GM12878 (cell line): ENCODE results near the gene SMAGP. TPM values are rescaled to one million over a fixed set of nuclear protein-coding genes. Genes with fewer than 3 reads are reported as not detected.

ENCODE experiments used
- ATAC-seq: fragments of 200-7000 bp; cut with Tn5 transposase; 3 replicates; pipeline ENCODE4 v1.9.1; 2020; ENCODE audit warnings: mild to moderate bottlenecking, moderate library complexity
- BruUV-seq: library from RNA; stranded (reverse); fragments of 400-500 nt; replicated peaks from 2 replicates; lab custom pipeline; 2021; lab: Mats Ljungman, UMichigan
- CTCF ChIA-PET: fragments of 300-600 bp; sonication (Branson Sonifier 250); formaldehyde crosslinking; extraction: SDS; loops from one replicate; lab custom pipeline; 2021; ENCODE audit warnings: inconsistent platforms; lab: Yijun Ruan, JAX
- POLR2A ChIA-PET: fragments of 350-600 bp; formaldehyde crosslinking; extraction: SDS; loops from one replicate; lab custom pipeline; 2021; ENCODE audit warnings: inconsistent platforms; lab: Charles Lee
- RAD21 ChIA-PET: fragments of 300-600 bp; sonication (Branson Sonifier 250); formaldehyde crosslinking; loops from one replicate; lab custom pipeline; 2023; ENCODE audit warnings: antibody characterized with exemption; ENCODE audit not compliant: unreplicated experiment; lab: Charles Lee
- SMC1A ChIA-PET: fragments of 300-600 bp; sonication (Branson Sonifier 250); formaldehyde crosslinking; loops from one replicate; lab custom pipeline; 2023; ENCODE audit not compliant: unreplicated experiment, uncharacterized antibody; lab: Charles Lee
- DNase-seq: peaks from one replicate; pipeline ENCODE4 v3.0.0-alpha.2; 2011; ENCODE audit warnings: low read depth, low spot score
- FAIRE-seq: peaks from 3 replicates; lab custom pipeline; 2011; peaks lifted over from hg19 to GRCh38; lab: Jason Lieb, UNC
- H2AFZ ChIP-seq: 2 replicates; pipeline ENCODE4 v1.6.0; 2011; ENCODE audit warnings: low read depth, low read length, control low read depth; ENCODE audit not compliant: control insufficient read depth
- H3K27ac ChIP-seq: 2 replicates; pipeline ENCODE4 v1.5.1; 2011; ENCODE audit warnings: control low read depth; ENCODE audit not compliant: control insufficient read depth, insufficient read depth
- H3K27me3 ChIP-seq, 2 experiments: replicated peaks in 1 of 2; 2 replicates each; pipeline versions ENCODE4 v1.6.0 to v1.6.1; 2011; ENCODE audit warnings: low read length in 1 of 2; ENCODE audit not compliant: control insufficient read depth in 2 of 2, insufficient read depth in 2 of 2
- H3K36me3 ChIP-seq, 2 experiments: 2 replicates each; pipeline ENCODE4 v1.5.1; 2011; ENCODE audit warnings: low read length in 1 of 2; ENCODE audit not compliant: control insufficient read depth in 2 of 2, insufficient read depth in 2 of 2
- H3K4me1 ChIP-seq: 2 replicates; pipeline ENCODE4 v1.6.1; 2011; ENCODE audit warnings: mild to moderate bottlenecking, low read length, moderate library complexity, mixed read lengths; ENCODE audit not compliant: control insufficient read depth, insufficient read depth
- H3K4me2 ChIP-seq: 2 replicates; pipeline ENCODE4 v1.6.0; 2011; ENCODE audit warnings: control low read depth; ENCODE audit not compliant: control insufficient read depth, insufficient read depth
- H3K4me3 ChIP-seq: fragments of 200-600 bp; sonication (generic); 2 replicates; pipeline ENCODE4 v1.5.1; 2016
- H3K79me2 ChIP-seq: 2 replicates; pipeline ENCODE4 v1.6.0; 2011; ENCODE audit warnings: low read length; ENCODE audit not compliant: control insufficient read depth, insufficient read depth
- H3K9ac ChIP-seq: 2 replicates; pipeline ENCODE4 v1.8.0; 2011; ENCODE audit warnings: low read length, control low read depth, mixed read lengths; ENCODE audit not compliant: control insufficient read depth, insufficient read depth
- H3K9me3 ChIP-seq: replicated peaks from 3 replicates; pipeline ENCODE4 v1.5.1; 2011; ENCODE audit warnings: mild to moderate bottlenecking, low read length; ENCODE audit not compliant: control insufficient read depth, insufficient read depth
- H4K20me1 ChIP-seq: 2 replicates; pipeline ENCODE4 v1.6.0; 2011; ENCODE audit not compliant: control insufficient read depth, insufficient read depth
- BHLHE40 ChIP-seq, 2 experiments: fragments of 450-650 bp in 1 of 2; IDR thresholded peaks; 2 replicates each; pipeline ENCODE4 v1.6.1; 2011 to 2017; ENCODE audit warnings: low read depth in 2 of 2, borderline replicate concordance in 1 of 2, improper control_type of control experiment in 1 of 2, low read length in 1 of 2, mild to moderate bottlenecking in 1 of 2
- KDM1A ChIP-seq: fragments of 200-600 bp; sonication (generic); IDR thresholded peaks from 2 replicates; pipeline ENCODE4 v1.6.1; 2016; ENCODE audit warnings: borderline replicate concordance
- RELB ChIP-seq: fragments of 450-650 bp; IDR thresholded peaks from 2 replicates; pipeline ENCODE4 v1.6.1; 2017; ENCODE audit warnings: low read depth, mild to moderate bottlenecking, moderate library complexity
- SMARCA5 ChIP-seq: fragments of 450-650 bp; IDR thresholded peaks from 2 replicates; pipeline ENCODE4 v1.6.1; 2017; ENCODE audit warnings: mild to moderate bottlenecking
- SREBF1 ChIP-seq: IDR thresholded peaks from 2 replicates; pipeline ENCODE4 v1.6.1; 2012; ENCODE audit warnings: mild to moderate bottlenecking, low read length
- WGBS: methylation state at CpG from one replicate; pipeline ENCODE4 v1.1.6; 2016; ENCODE audit warnings: low lambda C conversion rate; ENCODE audit not compliant: insufficient replicate concordance, insufficient coverage; ENCODE audit errors: missing lambda C conversion rate; 5-methylcytosine and 5-hydroxymethylcytosine counted together
- in situ Hi-C: fragments of 300-500 bp; cut with MboI; formaldehyde crosslinking; loops from 9 replicates; pipeline ENCODE4 v1.14.3; 2018; ENCODE audit warnings: mixed read lengths
- intact Hi-C: fragments of 100-400 bp; cut with micrococcal nuclease; formaldehyde crosslinking; loops from one replicate; pipeline ENCODE4 v1.14.2; 2022; ENCODE audit not compliant: unreplicated experiment
- polyA plus RNA-seq, 11 experiments: library from polyadenylated mRNA; depleted of rRNA in 4 of 11; unstranded in 6 of 11; stranded (reverse) in 5 of 11; fragments of >200 nt; fragmentation: Nextera tagmentation in 4 of 11; fragmentation: Illumina TruSeq in 1 of 11; extraction: Ambion mirVana in 4 of 11; extraction: Trizol in 1 of 11; gene quantifications; 1 replicate in 1 of 11; 2 replicates in 10 of 11; pipeline versions ENCODE4 v1.2.1 to v1.2.3, GENCODE V29; 2011 to 2016; ENCODE audit warnings: inconsistent platforms in 2 of 11, missing spikeins in 2 of 11, low read depth in 1 of 11
- total RNA-seq, 4 experiments: library from RNA; depleted of rRNA in 3 of 4; stranded (reverse); fragments of >200 nt in 3 of 4; fragmentation: Illumina TruSeq in 1 of 4; extraction: Trizol in 1 of 4; gene quantifications; 2 replicates each; pipeline versions ENCODE4 v1.2.1 to v1.2.3, GENCODE V29; 2013 to 2021

SMAGP gene
- total and polyA plus RNA-seq, 10 of the 15 experiments (the other 5 are each of a cell fraction or from before 2014, with no cell fraction given) = 0.42 to 7.1 (median 3.9) TPM

DNA sequence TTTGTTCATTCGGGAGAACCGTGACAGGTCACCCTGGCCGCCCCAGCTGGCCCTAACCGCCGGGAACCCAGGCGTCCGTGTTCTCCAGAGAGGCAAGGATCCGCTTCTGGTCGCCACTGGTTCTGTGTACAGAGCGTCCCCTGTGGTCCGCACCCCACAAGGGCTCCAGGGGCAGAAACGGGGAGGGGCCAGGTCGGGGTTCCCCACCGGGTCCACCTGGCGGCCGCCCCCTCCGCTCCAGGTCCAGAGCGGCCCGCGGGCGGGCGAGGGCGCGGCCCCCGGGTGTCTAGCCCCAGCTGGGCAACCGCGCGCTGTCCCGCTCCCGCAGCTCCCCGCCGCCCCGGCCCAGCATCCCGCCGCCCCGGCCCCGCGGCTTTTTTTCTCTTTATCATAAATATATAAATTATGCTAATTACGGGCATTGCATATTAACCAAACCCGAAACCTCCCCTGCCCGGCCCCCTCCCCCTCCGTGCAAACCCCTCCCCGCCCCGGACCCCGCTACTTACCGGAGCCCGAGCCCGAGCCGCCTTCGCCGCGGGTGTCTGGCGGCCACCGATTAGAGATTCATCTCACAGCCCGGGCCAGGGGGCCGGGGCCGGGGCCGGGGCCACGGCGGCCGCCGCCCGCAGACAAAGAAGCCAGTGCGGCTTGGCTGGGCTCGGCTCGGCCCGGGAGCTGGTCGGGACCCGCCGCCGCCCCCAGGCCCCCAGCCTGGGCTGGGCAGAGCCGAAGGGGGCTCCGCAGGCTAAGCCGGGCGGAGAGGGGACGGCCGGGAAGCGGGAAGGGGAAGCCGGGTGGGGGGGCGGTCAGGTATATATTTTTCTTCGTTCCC lies 52.9 kb downstream of the SMAGP start (continued):
- TF ChIP-seq RELB (0 out of 2 replicates have a peak, but pooled peaks have one; percentile 13), SREBF1 (no peak), SMARCA5 (peak; percentile 57; the same call in 1 of the 2 replicates), BHLHE40 (IDR thresholded peaks at IDR 0.05; ENCODE audit: borderline replicate concordance in 1 of 2, low read depth in 2 of 2, low read length in 1 of 2) (peak in 1 of 2 experiments; percentile 13; a peak in 1 of 4 replicates)
- TF ChIP-seq, all 136 proteins: peak for 15

- ChIA-PET CTCF (interaction anchor here (0.9 to 1.5 kb wide), 3 partner anchors 46 to 192 kb away, joined by 3 to 5 read pairs (median 4); no protein-coding TSS in a partner anchor), SMC1A (interaction anchor here (1.4 kb wide), 1 partner anchor 36 kb away, joined by 5 read pairs; no protein-coding TSS in a partner anchor)
- FAIRE-seq = no peak
- H3K36me3 ChIP-seq = no peaks in the 10 kb centered on the region
- peaks cover 4% of the 10 kb centered on the region; the same call in 1 of the 2 replicates for H3K4me1 ChIP-seq
- H3K27me3 ChIP-seq = no peaks in the 10 kb centered on the region
- H3K9me3 ChIP-seq = no peaks in the 10 kb centered on the region
- no TSS peak for BruUV-seq
- DNase-seq = no peak
- no peak for ATAC-seq
- intact Hi-C loops = loop anchor here (2.0 kb wide), 1 partner anchor 44 kb away; the partner anchor contains the start of gene TFCP2
- TF ChIP-seq KDM1A = no peak
- TF ChIP-seq, all 136 proteins: peak for 0
- in situ Hi-C loops = no loop called here
- ChIA-PET RAD21 (interaction anchor here (1.2 to 1.9 kb wide), 3 partner anchors 124 to 451 kb away, joined by 3 to 8 read pairs (median 5); no protein-coding TSS in a partner anchor), POLR2A (interaction anchor here (0.5 to 2.8 kb wide), 4 partner anchors 11 to 168 kb away, joined by 3 to 16 read pairs (median 5); partner anchors contain the start of genes CSRNP2, DAZAP2 and LETMD1)
- peak overlapping the region; percentile 7; the same call in 1 of the 2 replicates for H3K4me2 ChIP-seq
- no peaks in the 10 kb centered on the region; the same call in 1 of the 2 replicates for H3K79me2 ChIP-seq
- H3K27ac ChIP-seq = no peak overlapping the region
- no peak overlapping the region; the same call in 1 of the 2 replicates for H2AFZ ChIP-seq
- no peak overlapping the region for H3K4me3 ChIP-seq
- WGBS = 78% methylated on average over 7 of the region's 7 CpGs
- no peak overlapping the region for H3K9ac ChIP-seq
- H4K20me1 ChIP-seq = no peaks in the 10 kb centered on the region
These were observed 53.6 kb downstream of the SMAGP start for GRCh38 chr12:51216642-51217041.
